ENCODE results near the gene ARID3B. TPM values are rescaled to one million over a fixed set of nuclear protein-coding genes. Genes with fewer than 3 reads are reported as not detected.
"Not testable (repeated sequence)": the region's sequence is repeated elsewhere in the genome, so short reads cannot be mapped to it uniquely, and the experiment has no call there.

The ARID3B gene
- polyA plus RNA-seq, 2 donors, result 2.6 to 5.0 TPM

- peaks cover 58 to 72% of the 10 kb centered on the region in 2 donors for H3K36me3 ChIP-seq (ENCODE audit: control insufficient read depth in 2 of 2, insufficient read depth in 2 of 2, low read length in 1 of 2)
Observed at GRCh38 chr15:74629696-74630095, 88.7 kb downstream of the ARID3B start.

GRCh38 chr15:74630284-74631086, 89.5 kb downstream of the ARID3B start:
- Histone ChIP-seq H3K9me3 (ENCODE audit: control insufficient read depth in 2 of 2, insufficient read depth in 1 of 2, low read depth in 1 of 2, low read length in 1 of 2) (no peaks in the 10 kb centered on the region), H3K36me3 (ENCODE audit: control insufficient read depth in 2 of 2, insufficient read depth in 2 of 2, low read length in 1 of 2) (peaks cover 50 to 68% of the 10 kb centered on the region in 2 donors), H3K27me3 (ENCODE audit: control insufficient read depth in 1 of 2, insufficient read depth in 2 of 2, low read length in 2 of 2) (no peaks in the 10 kb centered on the region), H3K4me1 (ENCODE audit: control insufficient read depth in 2 of 2, insufficient read depth in 2 of 2, low read length in 1 of 2) (no peaks in the 10 kb centered on the region), H3K4me3 (ENCODE audit: low read depth in 1 of 2, low read length in 2 of 2) (no peak overlapping the region), H3K27ac (ENCODE audit: low read depth in 2 of 2, low read length in 1 of 2) (no peak overlapping the region)
- WGBS, 2 donors, result 79 to 83% methylated on average over 6 of the region's 6 CpGs

More at GRCh38 chr15:74629696-74630095, 88.7 kb downstream of the ARID3B start:
- not testable (repeated sequence) for H3K9me3 ChIP-seq (ENCODE audit: control insufficient read depth in 2 of 2, insufficient read depth in 1 of 2, low read depth in 1 of 2, low read length in 1 of 2); H3K27ac ChIP-seq (ENCODE audit: low read depth in 2 of 2, low read length in 1 of 2); H3K27me3 ChIP-seq (ENCODE audit: control insufficient read depth in 1 of 2, insufficient read depth in 2 of 2, low read length in 2 of 2); H3K4me1 ChIP-seq (ENCODE audit: control insufficient read depth in 2 of 2, insufficient read depth in 2 of 2, low read length in 1 of 2); H3K4me3 ChIP-seq (ENCODE audit: low read depth in 1 of 2, low read length in 2 of 2)
- WGBS, 2 donors, result 83% methylated on average over 6 to 10 of the region's 10 CpGs

- H3K27me3 ChIP-seq (ENCODE audit: control insufficient read depth in 1 of 2, insufficient read depth in 2 of 2, low read length in 2 of 2), result no peaks in the 10 kb centered on the region
- WGBS, 2 donors, result 79 to 81% methylated on average over 3 of the region's 3 CpGs
- H3K9me3 ChIP-seq (ENCODE audit: control insufficient read depth in 2 of 2, insufficient read depth in 1 of 2, low read depth in 1 of 2, low read length in 1 of 2), result no peaks in the 10 kb centered on the region
- H3K4me3 ChIP-seq (ENCODE audit: low read depth in 1 of 2, low read length in 2 of 2), result no peak overlapping the region
- peaks cover 51 to 67% of the 10 kb centered on the region in 2 donors for H3K36me3 ChIP-seq (ENCODE audit: control insufficient read depth in 2 of 2, insufficient read depth in 2 of 2, low read length in 1 of 2)
- H3K27ac ChIP-seq (ENCODE audit: low read depth in 2 of 2, low read length in 1 of 2), result no peak overlapping the region
- no peaks in the 10 kb centered on the region for H3K4me1 ChIP-seq (ENCODE audit: control insufficient read depth in 2 of 2, insufficient read depth in 2 of 2, low read length in 1 of 2)
Observed at GRCh38 chr15:74631087-74631385, 90.0 kb downstream of the ARID3B start.

GRCh38 chr15:74631408-74631807, 90.4 kb downstream of the ARID3B start:
- WGBS, 2 donors, result 39 to 49% methylated on average over 3 of the region's 3 CpGs
- Histone ChIP-seq H3K4me1 (ENCODE audit: control insufficient read depth in 2 of 2, insufficient read depth in 2 of 2, low read length in 1 of 2) (no peaks in the 10 kb centered on the region), H3K27ac (ENCODE audit: low read depth in 2 of 2, low read length in 1 of 2) (no peak overlapping the region), H3K36me3 (ENCODE audit: control insufficient read depth in 2 of 2, insufficient read depth in 2 of 2, low read length in 1 of 2) (peaks cover 51 to 64% of the 10 kb centered on the region in 2 donors), H3K4me3 (ENCODE audit: low read depth in 1 of 2, low read length in 2 of 2) (no peak overlapping the region), H3K9me3 (ENCODE audit: control insufficient read depth in 2 of 2, insufficient read depth in 1 of 2, low read depth in 1 of 2, low read length in 1 of 2) (no peaks in the 10 kb centered on the region), H3K27me3 (ENCODE audit: control insufficient read depth in 1 of 2, insufficient read depth in 2 of 2, low read length in 2 of 2) (no peaks in the 10 kb centered on the region)

GRCh38 chr15:74631935-74632560, 91.0 kb downstream of the ARID3B start:
- Histone ChIP-seq H3K27me3 (ENCODE audit: control insufficient read depth in 1 of 2, insufficient read depth in 2 of 2, low read length in 2 of 2) (no peaks in the 10 kb centered on the region), H3K36me3 (ENCODE audit: control insufficient read depth in 2 of 2, insufficient read depth in 2 of 2, low read length in 1 of 2) (peaks cover 50 to 57% of the 10 kb centered on the region in 2 donors), H3K4me3 (ENCODE audit: low read depth in 1 of 2, low read length in 2 of 2) (no peak overlapping the region), H3K27ac (ENCODE audit: low read depth in 2 of 2, low read length in 1 of 2) (no peak overlapping the region), H3K9me3 (ENCODE audit: control insufficient read depth in 2 of 2, insufficient read depth in 1 of 2, low read depth in 1 of 2, low read length in 1 of 2) (no peaks in the 10 kb centered on the region), H3K4me1 (ENCODE audit: control insufficient read depth in 2 of 2, insufficient read depth in 2 of 2, low read length in 1 of 2) (no peaks in the 10 kb centered on the region)
- 67 to 70% methylated on average over 8 of the region's 8 CpGs for WGBS, 2 donors

- 87 to 88% methylated on average over 9 of the region's 9 CpGs for WGBS, 2 donors
- H3K27ac ChIP-seq (ENCODE audit: low read depth in 2 of 2, low read length in 1 of 2), result no peak overlapping the region
- H3K4me3 ChIP-seq (ENCODE audit: low read depth in 1 of 2, low read length in 2 of 2), result no peak overlapping the region
- no peaks in the 10 kb centered on the region for H3K9me3 ChIP-seq (ENCODE audit: control insufficient read depth in 2 of 2, insufficient read depth in 1 of 2, low read depth in 1 of 2, low read length in 1 of 2)
- peaks cover 44 to 55% of the 10 kb centered on the region in 2 donors for H3K36me3 ChIP-seq (ENCODE audit: control insufficient read depth in 2 of 2, insufficient read depth in 2 of 2, low read length in 1 of 2)
- no peaks in the 10 kb centered on the region for H3K27me3 ChIP-seq (ENCODE audit: control insufficient read depth in 1 of 2, insufficient read depth in 2 of 2, low read length in 2 of 2)
- no peaks in the 10 kb centered on the region for H3K4me1 ChIP-seq (ENCODE audit: control insufficient read depth in 2 of 2, insufficient read depth in 2 of 2, low read length in 1 of 2)
Observed at GRCh38 chr15:74632601-74633000, 91.6 kb downstream of the ARID3B start.

GRCh38 chr15:74633781-74634180, 92.8 kb downstream of the ARID3B start:
- Histone ChIP-seq H3K27ac (ENCODE audit: low read depth in 2 of 2, low read length in 1 of 2) (no peak overlapping the region), H3K36me3 (ENCODE audit: control insufficient read depth in 2 of 2, insufficient read depth in 2 of 2, low read length in 1 of 2) (peaks cover 34 to 44% of the 10 kb centered on the region in 2 donors), H3K27me3 (ENCODE audit: control insufficient read depth in 1 of 2, insufficient read depth in 2 of 2, low read length in 2 of 2) (no peaks in the 10 kb centered on the region), H3K4me1 (ENCODE audit: control insufficient read depth in 2 of 2, insufficient read depth in 2 of 2, low read length in 1 of 2) (no peaks in the 10 kb centered on the region), H3K4me3 (ENCODE audit: low read depth in 1 of 2, low read length in 2 of 2) (no peak overlapping the region), H3K9me3 (ENCODE audit: control insufficient read depth in 2 of 2, insufficient read depth in 1 of 2, low read depth in 1 of 2, low read length in 1 of 2) (no peaks in the 10 kb centered on the region)
- WGBS, 2 donors, result 69 to 76% methylated on average over 2 of the region's 2 CpGs

- 18% methylated on average over 5 of the region's 5 CpGs for WGBS, 2 donors
- Histone ChIP-seq H3K9me3 (ENCODE audit: control insufficient read depth in 2 of 2, insufficient read depth in 1 of 2, low read depth in 1 of 2, low read length in 1 of 2) (no peaks in the 10 kb centered on the region), H3K27ac (ENCODE audit: low read depth in 2 of 2, low read length in 1 of 2) (no peak overlapping the region), H3K4me1 (ENCODE audit: control insufficient read depth in 2 of 2, insufficient read depth in 2 of 2, low read length in 1 of 2) (no peaks in the 10 kb centered on the region), H3K27me3 (ENCODE audit: control insufficient read depth in 1 of 2, insufficient read depth in 2 of 2, low read length in 2 of 2) (no peaks in the 10 kb centered on the region), H3K36me3 (ENCODE audit: control insufficient read depth in 2 of 2, insufficient read depth in 2 of 2, low read length in 1 of 2) (peaks cover 26 to 37% of the 10 kb centered on the region in 2 donors), H3K4me3 (ENCODE audit: low read depth in 1 of 2, low read length in 2 of 2) (no peak overlapping the region)
Observed at GRCh38 chr15:74635228-74635627, 94.2 kb downstream of the ARID3B start.

- Histone ChIP-seq H3K27me3 (ENCODE audit: control insufficient read depth in 1 of 2, insufficient read depth in 2 of 2, low read length in 2 of 2) (no peaks in the 10 kb centered on the region), H3K27ac (ENCODE audit: low read depth in 2 of 2, low read length in 1 of 2) (no peak overlapping the region), H3K36me3 (ENCODE audit: control insufficient read depth in 2 of 2, insufficient read depth in 2 of 2, low read length in 1 of 2) (peaks cover 24 to 26% of the 10 kb centered on the region in 2 donors), H3K9me3 (ENCODE audit: control insufficient read depth in 2 of 2, insufficient read depth in 1 of 2, low read depth in 1 of 2, low read length in 1 of 2) (no peaks in the 10 kb centered on the region), H3K4me3 (ENCODE audit: low read depth in 1 of 2, low read length in 2 of 2) (no peak overlapping the region), H3K4me1 (ENCODE audit: control insufficient read depth in 2 of 2, insufficient read depth in 2 of 2, low read length in 1 of 2) (peaks cover 0 to 5% of the 10 kb centered on the region in 2 donors)
- 78 to 84% methylated on average over 1 of the region's 1 CpG for WGBS, 2 donors
Observed at GRCh38 chr15:74636984-74637383, 96.0 kb downstream of the ARID3B start.

- Histone ChIP-seq H3K36me3 (ENCODE audit: control insufficient read depth in 2 of 2, insufficient read depth in 2 of 2, low read length in 1 of 2) (peaks cover 4 to 12% of the 10 kb centered on the region in 2 donors), H3K4me1 (ENCODE audit: control insufficient read depth in 2 of 2, insufficient read depth in 2 of 2, low read length in 1 of 2) (peaks cover 11 to 12% of the 10 kb centered on the region in 2 donors), H3K27ac (ENCODE audit: low read depth in 2 of 2, low read length in 1 of 2) (no peak overlapping the region), H3K4me3 (ENCODE audit: low read depth in 1 of 2, low read length in 2 of 2) (no peak overlapping the region), H3K27me3 (ENCODE audit: control insufficient read depth in 1 of 2, insufficient read depth in 2 of 2, low read length in 2 of 2) (no peaks in the 10 kb centered on the region), H3K9me3 (ENCODE audit: control insufficient read depth in 2 of 2, insufficient read depth in 1 of 2, low read depth in 1 of 2, low read length in 1 of 2) (no peaks in the 10 kb centered on the region)
- 64 to 68% methylated on average over 1 of the region's 1 CpG for WGBS, 2 donors
Observed at GRCh38 chr15:74641151-74641550, 100.1 kb downstream of the ARID3B start.

All from esophagus (tissue), 2 donors.